HG03095 (cell line): ENCODE data around the gene TMEM182.

Source experiments
- ATAC-seq: cut with Tn5 transposase; IDR thresholded peaks from one replicate; pipeline ENCODE4 v1.9.1; 2021; ENCODE audit warnings: moderate library complexity; ENCODE audit not compliant: unreplicated experiment

Gene TMEM182

GRCh38 chr2:102801098-102801718 lies 39.4 kb downstream of the TMEM182 start:
- no peak for ATAC-seq

- no peak for ATAC-seq
These were observed 40.2 kb downstream of the TMEM182 start for GRCh38 chr2:102801858-102802699.

GRCh38 chr2:102803041-102803896 lies 41.4 kb downstream of the TMEM182 start:
- no peak for ATAC-seq

GRCh38 chr2:102803897-102804217 lies 42.0 kb downstream of the TMEM182 start:
- no peak for ATAC-seq

GRCh38 chr2:102806250-102806837 lies 44.5 kb downstream of the TMEM182 start:
- peak; percentile 82 for ATAC-seq

- ATAC-seq: no peak
These were observed 47.7 kb downstream of the TMEM182 start for GRCh38 chr2:102809291-102810189.

- no peak for ATAC-seq
These were observed 53.5 kb downstream of the TMEM182 start for GRCh38 chr2:102815285-102815684.

GRCh38 chr2:102826904-102827303 lies 65.1 kb downstream of the TMEM182 start:
- ATAC-seq: no peak

- no peak for ATAC-seq
These were observed 71.0 kb downstream of the TMEM182 start for GRCh38 chr2:102832789-102833188.

- ATAC-seq: no peak
These were observed 72.9 kb downstream of the TMEM182 start for GRCh38 chr2:102834523-102835273.

- no peak for ATAC-seq
These were observed 75.9 kb downstream of the TMEM182 start for GRCh38 chr2:102837626-102838198.

GRCh38 chr2:102839668-102840388 lies 78.0 kb downstream of the TMEM182 start:
- no peak for ATAC-seq

GRCh38 chr2:102841107-102841840 lies 79.4 kb downstream of the TMEM182 start:
- ATAC-seq: peak; percentile 55

GRCh38 chr2:102843764-102844443 lies 82.1 kb downstream of the TMEM182 start:
- no peak for ATAC-seq

GRCh38 chr2:102844911-102845310 lies 83.1 kb downstream of the TMEM182 start:
- no peak for ATAC-seq

- no peak for ATAC-seq
These were observed 86.6 kb downstream of the TMEM182 start for GRCh38 chr2:102848366-102848839.

- no peak for ATAC-seq
These were observed 89.1 kb downstream of the TMEM182 start for GRCh38 chr2:102850888-102851287.
